ENCODE data around the gene PRODH.
"Not testable (repeated sequence)": the region's sequence is repeated elsewhere in the genome, so short reads cannot be mapped to it uniquely, and the experiment has no call there.

PRODH gene

DNA sequence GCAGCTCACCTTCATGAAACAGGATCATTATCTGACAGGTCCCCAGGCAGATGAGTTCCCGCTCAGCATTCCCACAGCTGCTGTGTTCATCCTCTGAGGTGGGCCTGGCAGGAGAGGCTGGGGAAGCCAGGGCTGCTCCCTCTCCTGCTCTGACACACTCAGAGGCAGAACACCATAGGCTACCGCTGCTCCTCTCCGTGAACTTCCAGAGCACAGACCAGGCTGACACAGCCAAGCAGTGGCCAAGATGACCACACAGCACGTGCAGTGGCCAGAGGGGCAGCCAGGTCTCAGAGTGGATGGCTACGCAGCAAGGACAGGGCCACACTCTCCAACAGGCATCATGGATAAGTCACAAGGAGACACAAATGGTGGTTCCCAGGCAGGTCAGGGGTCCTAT lies 8.5 kb downstream of the PRODH start:
- TF ChIP-seq, protein P1, sequence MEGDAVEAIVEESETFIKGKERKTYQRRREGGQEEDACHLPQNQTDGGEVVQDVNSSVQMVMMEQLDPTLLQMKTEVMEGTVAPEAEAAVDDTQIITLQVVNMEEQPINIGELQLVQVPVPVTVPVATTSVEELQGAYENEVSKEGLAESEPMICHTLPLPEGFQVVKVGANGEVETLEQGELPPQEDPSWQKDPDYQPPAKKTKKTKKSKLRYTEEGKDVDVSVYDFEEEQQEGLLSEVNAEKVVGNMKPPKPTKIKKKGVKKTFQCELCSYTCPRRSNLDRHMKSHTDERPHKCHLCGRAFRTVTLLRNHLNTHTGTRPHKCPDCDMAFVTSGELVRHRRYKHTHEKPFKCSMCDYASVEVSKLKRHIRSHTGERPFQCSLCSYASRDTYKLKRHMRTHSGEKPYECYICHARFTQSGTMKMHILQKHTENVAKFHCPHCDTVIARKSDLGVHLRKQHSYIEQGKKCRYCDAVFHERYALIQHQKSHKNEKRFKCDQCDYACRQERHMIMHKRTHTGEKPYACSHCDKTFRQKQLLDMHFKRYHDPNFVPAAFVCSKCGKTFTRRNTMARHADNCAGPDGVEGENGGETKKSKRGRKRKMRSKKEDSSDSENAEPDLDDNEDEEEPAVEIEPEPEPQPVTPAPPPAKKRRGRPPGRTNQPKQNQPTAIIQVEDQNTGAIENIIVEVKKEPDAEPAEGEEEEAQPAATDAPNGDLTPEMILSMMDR (IDR thresholded peaks at IDR 0.05; ENCODE audit: insufficient read depth, low read length, poor library complexity, severe bottlenecking): no peak
- Histone ChIP-seq H3K27me3 (replicated peaks; ENCODE audit: control insufficient read depth, insufficient read depth, low read length) (no peaks in the 10 kb centered on the region), H3K36me3 (ENCODE audit: control insufficient read depth, insufficient read depth, low read length) (no peaks in the 10 kb centered on the region), H3K4me3 (replicated peaks; ENCODE audit: low read depth, low read length) (no peak overlapping the region)
- no peak for DNase-seq (ENCODE audit: extremely low read depth, insufficient read length)

DNA sequence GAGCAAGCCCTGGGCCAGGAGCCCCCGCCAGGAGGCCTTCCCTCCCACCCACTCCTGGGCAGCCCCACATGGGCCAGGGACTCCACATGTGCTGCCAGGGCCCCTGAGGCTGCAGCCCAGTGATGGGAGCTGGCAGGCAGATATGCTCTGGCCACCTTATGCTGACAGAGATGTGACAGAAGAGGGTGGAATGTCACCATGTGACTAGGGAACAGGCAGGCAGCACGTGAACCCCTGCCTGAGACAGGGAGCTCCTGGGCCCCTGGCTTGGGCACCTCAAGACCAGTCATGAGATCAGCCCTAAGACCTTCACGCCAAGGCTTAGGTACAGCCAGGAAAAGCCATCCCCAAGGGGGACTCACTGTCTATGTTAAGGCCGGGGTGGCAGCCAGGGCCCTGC lies 9.1 kb downstream of the PRODH start:
- H3K27me3 ChIP-seq (replicated peaks; ENCODE audit: control insufficient read depth, insufficient read depth, low read length): no peaks in the 10 kb centered on the region
- no peak for DNase-seq (ENCODE audit: extremely low read depth, insufficient read length)
- no peak overlapping the region for H3K4me3 ChIP-seq (replicated peaks; ENCODE audit: low read depth, low read length)
- TF ChIP-seq, protein P1 (IDR thresholded peaks at IDR 0.05; ENCODE audit: insufficient read depth, low read length, poor library complexity, severe bottlenecking): no peak
- H3K36me3 ChIP-seq (ENCODE audit: control insufficient read depth, insufficient read depth, low read length): no peaks in the 10 kb centered on the region

DNA sequence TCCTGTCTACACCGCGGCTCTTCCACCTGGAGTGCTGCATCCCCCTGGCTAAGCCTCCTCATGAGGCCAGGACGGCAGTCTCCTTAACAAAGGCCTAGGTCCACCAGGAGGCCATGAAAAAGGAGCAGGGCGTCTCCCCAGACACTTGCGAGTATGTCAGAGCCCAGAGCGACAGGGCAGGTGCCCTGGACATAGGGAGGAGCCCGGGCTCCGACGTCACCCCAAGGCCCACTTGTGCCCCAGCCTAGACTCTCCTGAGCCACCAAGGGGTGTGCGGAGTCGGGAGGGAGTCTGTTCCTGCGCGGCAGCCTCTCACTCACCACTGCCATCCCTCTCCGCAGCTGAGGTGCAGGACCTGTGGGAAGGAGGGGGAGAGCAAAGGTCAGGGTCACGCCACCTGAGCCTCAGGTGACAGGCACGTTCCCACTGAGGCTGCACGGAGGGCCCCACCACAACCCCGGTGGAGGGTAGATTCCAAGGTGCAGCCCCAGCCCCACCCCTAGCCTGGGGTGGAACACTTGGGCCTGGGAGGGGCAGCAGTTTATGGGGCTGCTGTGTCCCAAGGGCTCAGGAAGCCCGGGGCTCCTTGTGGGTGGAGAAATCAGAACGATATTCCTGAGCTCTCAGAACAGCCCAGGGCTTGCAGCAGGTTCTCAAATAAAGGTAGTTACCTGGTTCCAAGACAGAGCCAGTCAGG lies 10.6 kb downstream of the PRODH start:
- H3K4me3 ChIP-seq (replicated peaks; ENCODE audit: low read depth, low read length): no peak overlapping the region
- H3K36me3 ChIP-seq (ENCODE audit: control insufficient read depth, insufficient read depth, low read length): no peaks in the 10 kb centered on the region
- TF ChIP-seq, protein P1 (IDR thresholded peaks at IDR 0.05; ENCODE audit: insufficient read depth, low read length, poor library complexity, severe bottlenecking): no peak
- H3K27me3 ChIP-seq (replicated peaks; ENCODE audit: control insufficient read depth, insufficient read depth, low read length): no peaks in the 10 kb centered on the region
- DNase-seq (ENCODE audit: extremely low read depth, insufficient read length): no peak

DNA sequence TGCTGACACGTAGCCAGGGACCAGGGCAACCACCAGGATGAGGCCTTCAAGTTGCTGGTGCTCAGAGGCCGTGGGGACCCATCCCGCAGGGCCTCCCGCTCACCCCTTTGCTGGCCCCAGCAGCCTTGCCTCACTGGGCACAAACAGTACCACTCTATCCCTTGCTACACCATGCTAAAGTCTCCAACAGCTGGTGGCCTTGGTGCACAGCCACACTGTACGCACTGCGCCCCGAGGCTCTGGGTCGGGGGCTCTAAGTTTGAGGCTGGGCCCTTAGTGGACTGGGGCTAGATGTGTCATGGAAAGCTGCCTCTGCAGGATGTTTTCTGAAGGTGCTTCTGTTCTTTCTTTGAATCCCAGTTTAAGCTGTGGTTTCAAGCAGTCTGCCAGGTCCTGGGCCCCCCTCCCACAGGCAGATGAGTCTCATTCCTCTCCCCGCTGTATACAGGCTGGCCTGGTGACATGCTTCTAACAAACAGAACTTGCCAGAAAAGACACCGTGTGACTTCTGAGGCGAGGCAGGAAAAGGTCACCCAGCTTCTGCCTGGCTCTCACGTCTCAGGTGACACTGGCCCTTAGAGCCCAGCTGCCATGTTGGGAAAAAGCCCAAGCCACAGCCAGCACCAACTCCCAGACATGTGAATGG lies 15.7 kb downstream of the PRODH start:
- H3K27me3 ChIP-seq (replicated peaks; ENCODE audit: control insufficient read depth, insufficient read depth, low read length); DNase-seq (ENCODE audit: extremely low read depth, insufficient read length); H3K36me3 ChIP-seq (ENCODE audit: control insufficient read depth, insufficient read depth, low read length); H3K4me3 ChIP-seq (replicated peaks; ENCODE audit: low read depth, low read length): not testable (repeated sequence)

DNA sequence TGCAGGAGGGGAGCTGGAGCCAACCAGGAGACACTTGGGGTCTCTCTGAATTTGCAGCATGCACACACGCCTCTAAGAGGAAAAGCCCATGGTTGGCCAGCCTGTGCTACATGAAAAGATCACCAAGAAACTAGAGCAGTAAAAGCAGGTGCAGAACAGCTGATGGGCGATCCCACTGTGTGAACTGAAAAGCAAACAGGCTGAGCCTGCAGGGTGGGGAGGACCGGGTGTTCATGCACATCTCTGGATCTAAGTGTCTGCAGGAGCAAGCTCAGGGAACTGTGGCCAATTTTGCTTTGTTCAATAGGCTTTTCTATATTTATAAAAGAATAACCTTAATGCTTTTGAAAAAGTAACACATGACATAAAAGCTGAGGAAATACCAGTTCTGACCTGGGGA lies 18.3 kb downstream of the PRODH start:
- H3K4me3 ChIP-seq (replicated peaks; ENCODE audit: low read depth, low read length); H3K27me3 ChIP-seq (replicated peaks; ENCODE audit: control insufficient read depth, insufficient read depth, low read length); DNase-seq (ENCODE audit: extremely low read depth, insufficient read length); H3K36me3 ChIP-seq (ENCODE audit: control insufficient read depth, insufficient read depth, low read length): not testable (repeated sequence)

DNA sequence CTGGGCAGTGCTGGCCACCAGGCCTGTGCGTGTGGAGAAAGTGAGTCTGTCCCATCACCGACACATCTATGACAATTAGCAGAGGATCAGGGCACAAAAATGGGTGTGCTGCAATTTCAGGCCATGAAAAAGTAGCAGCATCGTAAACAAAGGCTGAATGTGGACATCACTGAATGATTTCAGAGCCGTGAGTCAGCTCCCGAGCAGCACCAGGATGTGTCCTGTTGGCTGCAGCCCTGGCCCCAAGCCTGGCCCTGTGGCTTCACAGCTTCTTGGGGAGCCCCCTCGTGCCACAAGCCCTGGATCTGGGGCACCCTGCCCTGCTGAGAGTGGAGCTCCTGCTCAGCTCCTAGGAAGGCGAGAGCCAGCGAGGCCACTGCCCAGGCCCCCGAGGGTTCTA lies 20.5 kb downstream of the PRODH start:
- not testable (repeated sequence) for DNase-seq (ENCODE audit: extremely low read depth, insufficient read length); H3K27me3 ChIP-seq (replicated peaks; ENCODE audit: control insufficient read depth, insufficient read depth, low read length); H3K36me3 ChIP-seq (ENCODE audit: control insufficient read depth, insufficient read depth, low read length); H3K4me3 ChIP-seq (replicated peaks; ENCODE audit: low read depth, low read length)

DNA sequence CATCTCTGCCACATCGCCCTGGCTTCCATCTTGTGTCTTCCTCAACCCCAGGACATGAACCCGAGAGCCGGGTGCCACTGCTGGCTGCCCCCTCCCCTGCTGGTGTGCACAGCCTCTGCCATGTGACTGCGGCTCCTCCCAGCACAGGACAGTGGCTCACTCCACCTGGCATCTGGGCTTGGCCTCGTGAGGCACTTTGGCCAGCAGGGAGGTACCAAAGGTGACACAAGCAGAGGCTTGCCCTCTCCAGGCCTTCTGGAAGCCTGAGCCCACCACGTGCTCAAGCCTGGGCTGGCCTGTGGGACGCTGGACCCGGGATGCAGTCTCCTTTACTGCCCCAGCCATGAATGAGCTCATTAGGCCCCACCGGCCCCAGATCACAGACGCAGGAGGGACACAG lies 21.5 kb downstream of the PRODH start:
- not testable (repeated sequence) for DNase-seq (ENCODE audit: extremely low read depth, insufficient read length); H3K4me3 ChIP-seq (replicated peaks; ENCODE audit: low read depth, low read length); H3K27me3 ChIP-seq (replicated peaks; ENCODE audit: control insufficient read depth, insufficient read depth, low read length); H3K36me3 ChIP-seq (ENCODE audit: control insufficient read depth, insufficient read depth, low read length)

DNA sequence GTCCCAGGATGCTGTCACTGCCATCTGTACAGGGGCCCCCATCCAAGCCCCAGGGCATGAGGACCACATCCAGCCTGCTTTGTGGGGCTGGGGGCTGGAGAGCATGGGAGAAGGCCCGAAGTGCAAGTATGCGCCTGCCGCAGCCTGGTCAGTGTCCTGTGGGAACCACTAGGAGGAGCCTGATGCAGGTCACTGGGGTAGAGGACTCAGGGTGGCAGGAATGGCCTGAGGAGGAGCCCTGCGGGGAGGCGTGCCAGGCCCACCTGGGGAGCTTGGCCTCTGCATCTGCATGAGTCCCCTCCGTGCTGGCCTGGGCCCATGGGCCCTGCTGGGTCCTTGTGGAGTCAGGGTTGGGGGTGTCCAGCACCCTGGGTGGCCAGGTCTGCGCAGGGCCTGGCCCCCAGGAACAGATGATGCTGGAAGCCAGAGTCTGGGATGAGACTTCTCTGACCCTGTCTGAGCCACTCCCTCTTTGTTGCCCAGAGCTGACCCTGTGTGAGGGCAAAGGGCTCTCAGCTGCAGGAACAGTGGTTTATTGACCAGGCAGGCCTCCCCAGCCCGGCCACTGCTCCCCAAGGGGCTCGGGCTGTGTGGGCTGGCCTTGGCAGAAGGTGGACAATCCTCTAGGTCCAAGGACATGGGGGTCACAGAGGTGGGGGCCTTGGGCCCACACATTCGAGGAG lies 23.7 kb downstream of the PRODH start:
- DNase-seq (ENCODE audit: extremely low read depth, insufficient read length); H3K4me3 ChIP-seq (replicated peaks; ENCODE audit: low read depth, low read length); H3K36me3 ChIP-seq (ENCODE audit: control insufficient read depth, insufficient read depth, low read length); H3K27me3 ChIP-seq (replicated peaks; ENCODE audit: control insufficient read depth, insufficient read depth, low read length): not testable (repeated sequence)

DNA sequence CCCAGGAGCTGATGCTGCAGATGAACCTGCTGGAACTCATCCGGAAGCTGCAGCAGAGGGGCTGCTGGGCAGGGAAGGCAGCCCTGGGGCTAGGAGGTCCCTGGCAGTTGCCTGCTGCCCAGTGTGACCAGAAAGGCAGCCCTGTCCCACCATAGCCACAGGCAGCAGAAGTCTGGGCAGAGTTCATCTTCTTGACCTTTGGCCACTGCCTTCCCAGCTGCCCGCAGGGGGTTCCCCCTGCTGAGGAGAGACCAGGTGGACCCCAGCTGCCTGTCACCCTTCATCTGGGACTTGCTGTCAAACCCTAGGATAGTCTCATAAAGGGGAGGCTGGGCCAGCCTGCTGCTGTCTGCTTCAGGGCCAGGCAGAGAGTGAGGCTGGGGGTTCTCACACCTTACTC lies 24.6 kb downstream of the PRODH start:
- H3K36me3 ChIP-seq (ENCODE audit: control insufficient read depth, insufficient read depth, low read length); H3K27me3 ChIP-seq (replicated peaks; ENCODE audit: control insufficient read depth, insufficient read depth, low read length); H3K4me3 ChIP-seq (replicated peaks; ENCODE audit: low read depth, low read length); DNase-seq (ENCODE audit: extremely low read depth, insufficient read length): not testable (repeated sequence)

All from GM06990 (cell line).